GM12878 (cell line): Measurements from ENCODE around the gene C19orf38.

Experiments
- CTCF ChIP-seq, 3 experiments: IDR thresholded peaks in 2 of 3; conservative IDR thresholded peaks in 1 of 3; 2 replicates each; pipeline ENCODE4 v1.5.1; 2011; ENCODE audit warnings: low read depth in 3 of 3, low read length in 3 of 3, mild to moderate bottlenecking in 3 of 3, control low read depth in 2 of 3, moderate library complexity in 2 of 3, inconsistent platforms in 1 of 3, mixed read lengths in 1 of 3; ENCODE audit not compliant: control insufficient read depth in 2 of 3, insufficient read depth in 1 of 3; ENCODE audit errors: extremely low read depth in 1 of 3
- KAT2A ChIP-seq: conservative IDR thresholded peaks from 2 replicates; pipeline ENCODE4 v1.6.1; 2011; ENCODE audit warnings: low read depth, low read length; ENCODE audit not compliant: control insufficient read depth
- NFYB ChIP-seq: IDR thresholded peaks from 2 replicates; pipeline ENCODE4 v1.6.1; 2011; ENCODE audit warnings: low read depth, mild to moderate bottlenecking, low read length, improper control_type of control experiment, moderate library complexity; ENCODE audit not compliant: insufficient read depth
- POLR2A ChIP-seq: IDR thresholded peaks from 2 replicates; pipeline ENCODE4 v1.6.1; 2011; ENCODE audit warnings: low read depth, mild to moderate bottlenecking, low read length
- RFX5 ChIP-seq: IDR thresholded peaks from 2 replicates; pipeline ENCODE4 v1.6.1; 2011; ENCODE audit warnings: low read depth, low read length, improper control_type of control experiment

GRCh38 chr19:10878253-10878652, 30.0 kb downstream of the C19orf38 start:
- TF ChIP-seq NFYB (no peak), RFX5 (no peak), CTCF (IDR thresholded peaks at IDR 0.05 in 2 of 3, conservative IDR thresholded peaks at IDR 0.05 in 1 of 3; ENCODE audit: control insufficient read depth in 2 of 3, extremely low read depth in 1 of 3, insufficient read depth in 1 of 3, low read depth in 3 of 3, low read length in 3 of 3) (no peak), POLR2A (no peak), KAT2A (no peak)
